SK-N-SH treated with all-trans-retinoic acid at 6 μM for 48 hours (cell line): ENCODE measurements around the gene ATP11A.

Experiments used
- ATAC-seq: fragments of 200-7000 bp; cut with Tn5 transposase; 3 replicates; pipeline ENCODE4 v1.9.1; 2020; ENCODE audit warnings: mild to moderate bottlenecking, moderate library complexity
- ARNTL ChIP-seq: fragments of 450-650 bp; formaldehyde crosslinking; IDR thresholded peaks from 2 replicates; pipeline ENCODE4 v1.5.0; 2020; ENCODE audit warnings: low read depth, mild to moderate bottlenecking, moderate library complexity, borderline replicate concordance
- CSDC2 ChIP-seq: fragments of 250-450 bp; sonication (Bioruptor Pico); IDR thresholded peaks from 2 replicates; pipeline ENCODE4 v1.5.0; 2020; ENCODE audit warnings: mild to moderate bottlenecking, moderate library complexity
- ESRRG ChIP-seq: fragments of 250-450 bp; sonication (Bioruptor Pico); IDR thresholded peaks from 2 replicates; pipeline ENCODE4 v1.6.1; 2021; ENCODE audit warnings: mild to moderate bottlenecking
- GLIS3 ChIP-seq: fragments of 250-450 bp; sonication (Bioruptor Pico); IDR thresholded peaks from 2 replicates; pipeline ENCODE4 v1.5.0; 2020; ENCODE audit warnings: mild to moderate bottlenecking, moderate library complexity
- ISL1 ChIP-seq: fragments of 250-450 bp; sonication (Bioruptor Pico); IDR thresholded peaks from 2 replicates; pipeline ENCODE4 v2.1.2; 2022; ENCODE audit warnings: mild to moderate bottlenecking, moderate library complexity
- OSR1 ChIP-seq: fragments of 250-450 bp; sonication (Bioruptor Pico); IDR thresholded peaks from 2 replicates; pipeline ENCODE4 v1.8.0; 2022; ENCODE audit warnings: moderate library complexity, mild to moderate bottlenecking, inconsistent platforms
- PPARA ChIP-seq: fragments of 250-450 bp; sonication (Bioruptor Pico); IDR thresholded peaks from 2 replicates; pipeline ENCODE4 v1.5.0; 2020; ENCODE audit warnings: mild to moderate bottlenecking, borderline replicate concordance
- SNAI2 ChIP-seq: fragments of 250-450 bp; sonication (Bioruptor Pico); IDR thresholded peaks from 2 replicates; pipeline ENCODE4 v1.5.0; 2020; ENCODE audit warnings: mild to moderate bottlenecking, moderate library complexity
- TCF4 ChIP-seq: fragments of 250-450 bp; sonication (Bioruptor Pico); IDR thresholded peaks from 2 replicates; pipeline ENCODE4 v1.8.0; 2021; ENCODE audit warnings: mild to moderate bottlenecking, moderate library complexity, borderline replicate concordance
- TOX ChIP-seq: fragments of 250-450 bp; sonication (Bioruptor Pico); IDR thresholded peaks from 2 replicates; pipeline ENCODE4 v1.8.0; 2021; ENCODE audit warnings: mild to moderate bottlenecking, moderate library complexity, borderline replicate concordance
- ZC3H10 ChIP-seq: fragments of 250-450 bp; sonication (Bioruptor Pico); IDR thresholded peaks from 2 replicates; pipeline ENCODE4 v1.5.1; 2021; ENCODE audit warnings: mild to moderate bottlenecking, moderate library complexity
- ZFP3 ChIP-seq: fragments of 250-450 bp; sonication (Bioruptor Pico); IDR thresholded peaks from 2 replicates; pipeline ENCODE4 v1.5.0; 2020; ENCODE audit warnings: mild to moderate bottlenecking, moderate library complexity
- ZFP30 ChIP-seq: fragments of 450-650 bp; formaldehyde crosslinking; IDR thresholded peaks from 2 replicates; pipeline ENCODE4 v1.5.0; 2022; ENCODE audit warnings: mild to moderate bottlenecking, moderate library complexity
- ZNF70 ChIP-seq: fragments of 450-650 bp; formaldehyde crosslinking; IDR thresholded peaks from 2 replicates; pipeline ENCODE4 v1.5.0; 2020; ENCODE audit warnings: mild to moderate bottlenecking, moderate library complexity
- ZNF8 ChIP-seq: fragments of 450-650 bp; formaldehyde crosslinking; IDR thresholded peaks from 2 replicates; pipeline ENCODE4 v1.5.0; 2020; ENCODE audit warnings: mild to moderate bottlenecking, moderate library complexity
- TF ChIP-seq, protein P1 (sequence below): fragments of 250-450 bp; sonication (Bioruptor Pico); IDR thresholded peaks from 2 replicates; pipeline ENCODE4 v1.8.0; 2021; ENCODE audit warnings: low read depth, mild to moderate bottlenecking, moderate library complexity, borderline replicate concordance
- TF ChIP-seq, protein P2 (sequence below): fragments of 250-450 bp; sonication (Bioruptor Pico); IDR thresholded peaks from 2 replicates; pipeline ENCODE4 v1.5.1; 2020; ENCODE audit warnings: low read depth, mild to moderate bottlenecking, moderate library complexity
- TF ChIP-seq, protein P3 (sequence below): fragments of 250-450 bp; sonication (Bioruptor Pico); IDR thresholded peaks from 2 replicates; pipeline ENCODE4 v1.5.1; 2021; ENCODE audit warnings: mild to moderate bottlenecking, moderate library complexity
- TF ChIP-seq, protein P4 (sequence below): fragments of 250-450 bp; sonication (Bioruptor Pico); IDR thresholded peaks from 2 replicates; pipeline ENCODE4 v1.8.0; 2020; ENCODE audit warnings: mild to moderate bottlenecking, moderate library complexity, borderline replicate concordance
- TF ChIP-seq, protein P5 (sequence below): fragments of 250-450 bp; sonication (Bioruptor Pico); IDR thresholded peaks from 2 replicates; pipeline ENCODE4 v1.5.0; 2020; ENCODE audit warnings: mild to moderate bottlenecking, moderate library complexity

The ATP11A gene

DNA sequence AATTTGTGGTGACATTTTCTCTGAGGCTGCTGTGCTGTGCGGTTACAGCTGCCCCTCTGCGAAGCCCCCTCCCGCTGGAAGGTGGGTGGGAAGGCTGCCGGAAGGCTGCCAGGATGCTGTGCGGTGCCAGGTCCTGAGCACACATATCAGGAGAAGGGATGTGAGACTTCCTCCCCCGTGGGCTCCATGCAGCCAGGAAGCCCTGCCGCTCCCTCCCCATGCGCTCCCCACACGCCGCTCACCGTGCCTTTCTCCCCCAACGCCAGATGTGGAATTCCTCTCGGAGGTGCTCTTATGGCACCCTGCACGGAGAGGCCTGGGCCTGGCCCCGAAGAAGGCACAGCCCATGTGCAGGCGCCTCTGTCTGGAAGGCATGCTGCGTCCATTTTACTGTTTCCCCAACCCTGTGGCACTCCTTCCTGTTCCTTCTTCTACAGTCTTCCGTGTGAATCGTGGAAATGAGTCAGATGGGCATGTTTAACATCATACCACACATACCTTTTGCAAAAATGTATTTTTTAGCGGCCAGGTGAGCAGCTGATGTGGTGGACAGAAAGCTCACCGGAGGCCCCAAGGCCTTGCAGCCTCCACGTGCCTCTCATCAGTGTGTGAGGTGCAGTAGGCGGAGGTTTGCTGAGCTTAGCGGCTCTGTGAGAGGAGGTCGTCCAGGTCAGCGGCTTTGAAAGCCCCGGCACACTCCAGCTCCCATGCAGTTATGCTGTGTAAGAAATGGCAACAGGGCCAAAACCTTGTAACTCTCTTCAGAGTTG, 88.0 kb downstream of the ATP11A start:
- TF ChIP-seq, protein P1, sequence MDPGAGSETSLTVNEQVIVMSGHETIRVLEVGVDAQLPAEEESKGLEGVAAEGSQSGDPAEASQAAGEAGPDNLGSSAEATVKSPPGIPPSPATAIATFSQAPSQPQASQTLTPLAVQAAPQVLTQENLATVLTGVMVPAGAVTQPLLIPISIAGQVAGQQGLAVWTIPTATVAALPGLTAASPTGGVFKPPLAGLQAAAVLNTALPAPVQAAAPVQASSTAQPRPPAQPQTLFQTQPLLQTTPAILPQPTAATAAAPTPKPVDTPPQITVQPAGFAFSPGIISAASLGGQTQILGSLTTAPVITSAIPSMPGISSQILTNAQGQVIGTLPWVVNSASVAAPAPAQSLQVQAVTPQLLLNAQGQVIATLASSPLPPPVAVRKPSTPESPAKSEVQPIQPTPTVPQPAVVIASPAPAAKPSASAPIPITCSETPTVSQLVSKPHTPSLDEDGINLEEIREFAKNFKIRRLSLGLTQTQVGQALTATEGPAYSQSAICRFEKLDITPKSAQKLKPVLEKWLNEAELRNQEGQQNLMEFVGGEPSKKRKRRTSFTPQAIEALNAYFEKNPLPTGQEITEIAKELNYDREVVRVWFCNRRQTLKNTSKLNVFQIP: no peak
- no peak for TF ChIP-seq ZC3H10 (CRISPR knock-in tag)
- no peak for TF ChIP-seq ESRRG (CRISPR knock-in tag)
- TF ChIP-seq, protein P2, sequence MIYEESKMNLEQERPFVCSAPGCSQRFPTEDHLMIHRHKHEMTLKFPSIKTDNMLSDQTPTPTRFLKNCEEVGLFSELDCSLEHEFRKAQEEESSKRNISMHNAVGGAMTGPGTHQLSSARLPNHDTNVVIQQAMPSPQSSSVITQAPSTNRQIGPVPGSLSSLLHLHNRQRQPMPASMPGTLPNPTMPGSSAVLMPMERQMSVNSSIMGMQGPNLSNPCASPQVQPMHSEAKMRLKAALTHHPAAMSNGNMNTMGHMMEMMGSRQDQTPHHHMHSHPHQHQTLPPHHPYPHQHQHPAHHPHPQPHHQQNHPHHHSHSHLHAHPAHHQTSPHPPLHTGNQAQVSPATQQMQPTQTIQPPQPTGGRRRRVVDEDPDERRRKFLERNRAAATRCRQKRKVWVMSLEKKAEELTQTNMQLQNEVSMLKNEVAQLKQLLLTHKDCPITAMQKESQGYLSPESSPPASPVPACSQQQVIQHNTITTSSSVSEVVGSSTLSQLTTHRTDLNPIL (CRISPR knock-in tag): no peak
- ATAC-seq: no peak

DNA sequence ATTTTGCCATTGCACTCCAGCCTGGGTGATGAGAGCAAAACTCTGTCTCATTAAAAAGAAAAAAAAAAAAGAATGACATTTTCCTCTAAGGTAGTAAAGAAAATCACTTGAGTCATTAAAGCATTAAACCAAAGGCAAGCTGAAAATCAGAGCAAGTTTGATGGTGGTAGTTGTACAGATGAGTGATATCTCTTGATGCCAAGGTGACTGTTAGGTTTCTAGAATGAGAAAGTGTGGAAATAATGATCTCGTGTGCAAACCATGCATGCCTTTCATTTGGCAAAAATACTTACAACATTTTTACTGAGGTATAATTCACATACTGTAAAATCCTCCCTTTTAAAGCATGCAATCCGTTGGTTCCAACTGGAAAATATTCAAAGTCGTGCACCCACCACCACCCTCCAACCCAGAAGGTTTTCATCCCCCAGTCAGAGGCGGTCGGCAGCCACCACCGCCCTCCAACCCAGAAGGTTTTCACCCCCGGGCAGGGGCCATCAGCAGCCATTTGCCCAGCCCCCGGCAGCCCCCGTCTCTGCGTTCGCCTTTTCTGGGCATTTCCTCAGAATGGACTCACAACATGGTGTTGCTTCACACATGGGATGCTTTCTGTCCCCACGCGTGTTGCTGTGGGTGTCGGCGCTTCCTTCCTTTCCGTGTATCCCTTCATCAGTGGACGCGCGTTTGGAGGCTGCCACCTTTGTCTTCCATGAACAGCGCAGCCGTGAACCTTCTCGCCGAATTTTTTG, 90.2 kb downstream of the ATP11A start:
- ATAC-seq: no peak; the same call in 2 of the 3 replicates
- TF ChIP-seq, protein P3, sequence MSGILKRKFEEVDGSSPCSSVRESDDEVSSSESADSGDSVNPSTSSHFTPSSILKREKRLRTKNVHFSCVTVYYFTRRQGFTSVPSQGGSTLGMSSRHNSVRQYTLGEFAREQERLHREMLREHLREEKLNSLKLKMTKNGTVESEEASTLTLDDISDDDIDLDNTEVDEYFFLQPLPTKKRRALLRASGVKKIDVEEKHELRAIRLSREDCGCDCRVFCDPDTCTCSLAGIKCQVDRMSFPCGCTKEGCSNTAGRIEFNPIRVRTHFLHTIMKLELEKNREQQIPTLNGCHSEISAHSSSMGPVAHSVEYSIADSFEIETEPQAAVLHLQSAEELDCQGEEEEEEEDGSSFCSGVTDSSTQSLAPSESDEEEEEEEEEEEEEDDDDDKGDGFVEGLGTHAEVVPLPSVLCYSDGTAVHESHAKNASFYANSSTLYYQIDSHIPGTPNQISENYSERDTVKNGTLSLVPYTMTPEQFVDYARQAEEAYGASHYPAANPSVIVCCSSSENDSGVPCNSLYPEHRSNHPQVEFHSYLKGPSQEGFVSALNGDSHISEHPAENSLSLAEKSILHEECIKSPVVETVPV (CRISPR knock-in tag): no peak
- TF ChIP-seq OSR1 (CRISPR knock-in tag): no peak
- TF ChIP-seq SNAI2 (CRISPR knock-in tag): no peak
- TF ChIP-seq ZFP3 (CRISPR knock-in tag): no peak
- no peak for TF ChIP-seq CSDC2
- TF ChIP-seq ZC3H10 (CRISPR knock-in tag): no peak
- TF ChIP-seq PPARA (CRISPR knock-in tag): no peak
- no peak for TF ChIP-seq ZNF8 (CRISPR knock-in tag)
- TF ChIP-seq ZNF70: no peak
- TF ChIP-seq ZFP30 (CRISPR knock-in tag): no peak
- no peak for TF ChIP-seq TOX (CRISPR knock-in tag)
- no peak for TF ChIP-seq GLIS3
- TF ChIP-seq, protein P4, sequence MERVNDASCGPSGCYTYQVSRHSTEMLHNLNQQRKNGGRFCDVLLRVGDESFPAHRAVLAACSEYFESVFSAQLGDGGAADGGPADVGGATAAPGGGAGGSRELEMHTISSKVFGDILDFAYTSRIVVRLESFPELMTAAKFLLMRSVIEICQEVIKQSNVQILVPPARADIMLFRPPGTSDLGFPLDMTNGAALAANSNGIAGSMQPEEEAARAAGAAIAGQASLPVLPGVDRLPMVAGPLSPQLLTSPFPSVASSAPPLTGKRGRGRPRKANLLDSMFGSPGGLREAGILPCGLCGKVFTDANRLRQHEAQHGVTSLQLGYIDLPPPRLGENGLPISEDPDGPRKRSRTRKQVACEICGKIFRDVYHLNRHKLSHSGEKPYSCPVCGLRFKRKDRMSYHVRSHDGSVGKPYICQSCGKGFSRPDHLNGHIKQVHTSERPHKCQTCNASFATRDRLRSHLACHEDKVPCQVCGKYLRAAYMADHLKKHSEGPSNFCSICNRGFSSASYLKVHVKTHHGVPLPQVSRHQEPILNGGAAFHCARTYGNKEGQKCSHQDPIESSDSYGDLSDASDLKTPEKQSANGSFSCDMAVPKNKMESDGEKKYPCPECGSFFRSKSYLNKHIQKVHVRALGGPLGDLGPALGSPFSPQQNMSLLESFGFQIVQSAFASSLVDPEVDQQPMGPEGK: no peak
- TF ChIP-seq ARNTL: no peak
- TF ChIP-seq ISL1 (CRISPR knock-in tag): no peak
- no peak for TF ChIP-seq TCF4 (CRISPR knock-in tag)
- TF ChIP-seq, protein P2 (CRISPR knock-in tag): no peak
- TF ChIP-seq, protein P5, sequence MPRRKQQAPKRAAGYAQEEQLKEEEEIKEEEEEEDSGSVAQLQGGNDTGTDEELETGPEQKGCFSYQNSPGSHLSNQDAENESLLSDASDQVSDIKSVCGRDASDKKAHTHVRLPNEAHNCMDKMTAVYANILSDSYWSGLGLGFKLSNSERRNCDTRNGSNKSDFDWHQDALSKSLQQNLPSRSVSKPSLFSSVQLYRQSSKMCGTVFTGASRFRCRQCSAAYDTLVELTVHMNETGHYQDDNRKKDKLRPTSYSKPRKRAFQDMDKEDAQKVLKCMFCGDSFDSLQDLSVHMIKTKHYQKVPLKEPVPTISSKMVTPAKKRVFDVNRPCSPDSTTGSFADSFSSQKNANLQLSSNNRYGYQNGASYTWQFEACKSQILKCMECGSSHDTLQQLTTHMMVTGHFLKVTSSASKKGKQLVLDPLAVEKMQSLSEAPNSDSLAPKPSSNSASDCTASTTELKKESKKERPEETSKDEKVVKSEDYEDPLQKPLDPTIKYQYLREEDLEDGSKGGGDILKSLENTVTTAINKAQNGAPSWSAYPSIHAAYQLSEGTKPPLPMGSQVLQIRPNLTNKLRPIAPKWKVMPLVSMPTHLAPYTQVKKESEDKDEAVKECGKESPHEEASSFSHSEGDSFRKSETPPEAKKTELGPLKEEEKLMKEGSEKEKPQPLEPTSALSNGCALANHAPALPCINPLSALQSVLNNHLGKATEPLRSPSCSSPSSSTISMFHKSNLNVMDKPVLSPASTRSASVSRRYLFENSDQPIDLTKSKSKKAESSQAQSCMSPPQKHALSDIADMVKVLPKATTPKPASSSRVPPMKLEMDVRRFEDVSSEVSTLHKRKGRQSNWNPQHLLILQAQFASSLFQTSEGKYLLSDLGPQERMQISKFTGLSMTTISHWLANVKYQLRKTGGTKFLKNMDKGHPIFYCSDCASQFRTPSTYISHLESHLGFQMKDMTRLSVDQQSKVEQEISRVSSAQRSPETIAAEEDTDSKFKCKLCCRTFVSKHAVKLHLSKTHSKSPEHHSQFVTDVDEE: no peak
- no peak for TF ChIP-seq ESRRG (CRISPR knock-in tag)
- TF ChIP-seq, all 23 proteins: peak for 0
